Erythroblast (primary cell): Measurements from ENCODE around the gene PLD2.
"Not testable (repeated sequence)": the region's sequence is repeated elsewhere in the genome, so short reads cannot be mapped to it uniquely, and the experiment has no call there.

ENCODE experiments used
- DNase-seq, 2 experiments: peaks; one replicate each; lab custom pipeline; 2025; lab: John Stamatoyannopoulos, UW
- GATA1 ChIP-seq: IDR thresholded peaks from 2 replicates; pipeline ENCODE4 v1.6.1; 2011; ENCODE audit warnings: low read depth, mild to moderate bottlenecking, control low read depth, low read length, moderate library complexity
- POLR2A ChIP-seq: IDR thresholded peaks from 2 replicates; pipeline ENCODE4 v1.6.1; 2011; ENCODE audit warnings: mild to moderate bottlenecking, low read length

Gene PLD2

DNA sequence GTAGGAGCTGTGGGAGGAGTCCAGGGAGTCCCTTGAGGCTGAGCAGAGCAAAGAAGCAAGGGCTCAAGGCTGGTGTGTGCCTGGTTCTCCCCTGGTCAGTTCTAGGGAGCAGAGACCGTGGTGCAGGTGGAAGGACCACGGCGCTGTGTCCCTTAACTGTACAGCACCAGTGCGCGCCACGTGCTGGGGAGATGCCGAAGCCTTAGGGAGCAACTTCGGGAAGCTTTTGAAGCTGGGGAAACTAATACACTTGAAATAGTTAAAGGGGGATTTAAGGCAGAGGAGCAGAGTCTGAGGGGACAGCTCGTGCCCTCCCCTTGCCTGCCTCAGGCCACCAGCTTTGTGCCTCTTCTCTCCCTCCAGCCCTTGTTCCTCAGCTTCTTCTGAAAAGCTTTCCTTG lies 53.7 kb downstream of the PLD2 start:
- no peak for TF ChIP-seq POLR2A
- no peak for TF ChIP-seq GATA1

DNA sequence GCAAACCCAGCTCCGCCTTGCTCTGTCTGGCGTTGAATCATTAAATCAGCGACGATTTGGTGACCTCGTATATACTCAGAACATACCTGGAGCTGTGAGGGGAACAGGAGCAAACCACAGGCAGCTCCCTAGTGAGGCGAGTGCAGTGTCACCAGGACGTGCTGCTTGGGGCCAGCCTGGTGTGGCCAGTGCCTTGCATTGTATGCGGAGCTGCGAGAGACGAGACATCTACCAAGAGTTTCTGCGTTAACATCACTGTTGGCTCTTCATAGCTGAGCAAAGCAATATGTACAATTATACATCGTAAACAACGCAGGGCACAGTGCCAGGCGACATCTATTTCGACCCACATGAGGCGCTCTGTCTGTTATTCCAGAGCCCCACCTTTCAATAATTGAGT lies 54.1 kb downstream of the PLD2 start:
- no peak for DNase-seq
- no peak for TF ChIP-seq POLR2A
- TF ChIP-seq GATA1: no peak

More for the DNA sequence above, 53.7 kb downstream of the PLD2 start:
- DNase-seq: no peak

GRCh38 chr17:4862720-4863119 lies 55.8 kb downstream of the PLD2 start:
- TF ChIP-seq GATA1 (no peak), POLR2A (no peak)
- DNase-seq: no peak

DNA sequence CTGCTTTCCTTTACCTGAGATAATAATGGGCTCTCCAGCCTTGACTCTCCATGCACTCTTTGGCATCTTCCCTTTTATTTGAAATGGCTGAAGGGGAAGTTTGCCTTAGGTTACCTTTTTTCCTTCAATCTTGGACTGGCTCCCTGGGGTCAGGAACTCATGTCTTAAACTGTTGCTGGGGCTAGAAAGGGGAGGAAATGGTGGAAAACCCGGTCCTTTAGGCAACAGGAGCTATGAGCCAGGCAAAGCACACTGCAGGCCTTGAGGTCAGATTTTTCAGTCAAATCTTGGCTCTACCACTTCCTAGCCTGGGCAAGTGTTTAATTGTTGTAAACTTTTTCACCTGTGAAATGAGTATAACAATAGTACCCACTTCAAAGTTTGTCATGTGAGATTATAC lies 56.4 kb downstream of the PLD2 start:
- no peak for DNase-seq
- TF ChIP-seq POLR2A (no peak), GATA1 (no peak)

DNA sequence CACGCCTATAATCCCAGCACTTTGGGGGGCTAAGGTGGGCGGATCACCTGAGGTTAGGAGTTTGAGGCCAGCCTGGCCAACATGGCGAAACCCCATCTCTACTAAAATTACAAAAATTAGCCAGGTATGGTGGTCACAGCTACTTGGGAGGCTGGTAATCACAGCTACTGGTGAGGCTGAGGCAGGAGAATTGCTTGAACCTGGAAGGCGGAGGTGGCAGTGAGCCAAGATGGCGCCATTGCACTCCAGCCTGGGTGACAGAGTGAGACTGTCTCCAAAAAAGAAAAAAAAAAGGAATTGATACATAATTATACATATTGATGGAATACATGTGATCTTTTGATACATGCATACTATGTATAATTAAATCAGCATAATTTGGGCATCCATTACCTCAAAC lies 60.6 kb downstream of the PLD2 start:
- not testable (repeated sequence) for DNase-seq

DNA sequence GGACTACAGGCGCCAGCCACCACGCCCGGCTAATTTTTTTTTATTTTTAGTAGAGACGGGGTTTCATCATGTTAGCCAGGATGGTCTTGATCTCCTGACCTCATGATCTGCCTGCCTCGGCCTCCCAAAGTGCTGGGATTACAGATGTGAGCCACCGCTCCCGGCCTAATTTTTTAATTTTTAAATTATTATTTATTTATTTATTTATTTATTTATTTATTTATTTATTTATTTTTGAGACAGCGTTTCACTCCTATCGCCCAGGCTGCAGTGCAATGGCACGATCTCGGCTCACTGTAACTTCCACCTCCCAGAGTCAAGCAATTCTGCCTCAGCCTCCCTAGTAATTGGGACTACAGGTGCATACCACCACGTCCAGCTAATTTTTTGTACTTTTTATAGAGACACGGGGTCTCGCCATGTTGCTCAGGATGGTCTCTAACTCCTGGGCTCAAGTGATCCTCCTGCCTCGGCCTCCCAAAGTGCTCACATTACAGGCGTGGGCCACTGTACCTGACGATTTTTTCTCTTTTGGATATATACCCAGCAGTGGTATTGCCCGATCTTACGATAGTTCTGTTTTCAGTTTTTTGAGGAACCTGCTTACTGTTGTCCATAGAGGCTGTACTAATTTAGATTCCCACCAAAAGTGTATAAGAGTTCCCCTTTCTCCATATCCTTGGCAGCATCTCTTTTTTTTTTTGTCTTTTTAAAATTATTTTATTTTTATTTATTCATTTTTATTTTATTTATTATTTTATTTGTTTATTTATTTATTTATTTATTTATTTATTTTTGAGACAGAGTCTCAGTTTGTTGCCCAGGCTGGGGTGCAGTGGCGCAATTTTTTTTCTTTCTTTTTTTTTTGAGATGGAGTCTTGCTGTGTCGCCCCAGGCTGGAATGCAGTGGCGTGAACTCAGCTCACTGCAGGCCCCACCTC lies 62.4 kb downstream of the PLD2 start:
- DNase-seq: not testable (repeated sequence)

DNA sequence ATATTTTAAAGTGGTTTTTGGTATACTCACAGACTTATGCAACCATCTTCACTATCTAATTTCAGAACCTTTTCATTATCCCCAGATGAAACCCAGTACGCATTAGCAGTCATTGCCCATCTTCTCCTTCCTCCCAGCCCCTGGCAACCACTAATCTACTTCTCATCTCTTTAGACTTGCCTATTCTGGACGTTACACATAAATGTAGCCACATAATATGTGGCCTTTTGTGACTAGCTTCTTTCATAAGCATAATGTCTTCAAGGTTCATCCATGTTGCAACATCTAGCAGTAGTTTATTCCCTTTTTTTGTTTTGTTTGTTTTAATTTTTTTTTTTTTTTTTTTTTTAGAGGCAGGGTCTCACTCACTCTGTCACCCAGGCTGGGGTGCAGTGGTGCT lies 63.9 kb downstream of the PLD2 start:
- no peak for DNase-seq
- TF ChIP-seq POLR2A (no peak), GATA1 (no peak)

DNA sequence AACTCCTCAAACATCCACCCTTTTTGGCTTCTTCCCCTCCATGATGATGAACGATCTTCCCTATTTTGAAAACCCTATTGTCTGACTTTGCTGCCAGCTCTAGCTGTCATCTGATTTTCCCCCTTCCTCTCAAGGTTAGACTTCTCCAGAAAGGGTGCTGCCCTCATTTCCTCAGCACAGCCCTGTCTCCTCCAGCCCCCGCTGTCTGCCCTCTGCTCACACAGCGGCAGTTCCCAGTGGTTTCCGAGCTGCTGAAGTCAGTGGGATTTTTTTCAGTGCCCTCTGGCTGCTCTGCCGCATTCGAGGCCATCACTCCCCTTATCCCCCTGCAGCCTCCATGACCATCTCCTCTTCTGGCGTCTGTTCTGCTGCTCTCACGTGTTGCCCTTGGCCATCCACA lies 65.8 kb downstream of the PLD2 start:
- TF ChIP-seq POLR2A (no peak), GATA1 (no peak)
- DNase-seq: no peak
